ENCODE measurements around the gene GHDC.
"Not testable (repeated sequence)": the region's sequence is repeated elsewhere in the genome, so short reads cannot be mapped to it uniquely, and the experiment has no call there.

The GHDC gene

DNA sequence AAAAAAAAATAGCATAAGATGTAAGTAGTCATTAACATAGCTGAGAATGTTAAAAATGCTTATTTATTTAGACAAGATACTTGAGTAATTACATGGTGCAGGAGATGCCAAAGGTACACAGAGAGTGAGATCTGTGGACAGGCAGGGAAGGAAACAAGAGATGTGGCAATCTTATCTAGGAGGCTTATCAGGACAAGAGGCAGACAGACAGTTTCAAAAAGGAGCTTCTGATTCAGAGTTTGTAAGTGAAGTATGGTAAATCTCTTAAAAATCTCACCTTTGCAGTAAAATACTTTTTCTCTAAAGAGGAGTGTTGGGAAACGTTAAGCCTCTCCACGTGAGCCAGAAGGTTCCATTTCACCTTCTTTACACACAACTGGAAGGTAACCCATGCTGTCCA, 19.9 kb upstream of the GHDC start:
- TF ChIP-seq, protein P1, sequence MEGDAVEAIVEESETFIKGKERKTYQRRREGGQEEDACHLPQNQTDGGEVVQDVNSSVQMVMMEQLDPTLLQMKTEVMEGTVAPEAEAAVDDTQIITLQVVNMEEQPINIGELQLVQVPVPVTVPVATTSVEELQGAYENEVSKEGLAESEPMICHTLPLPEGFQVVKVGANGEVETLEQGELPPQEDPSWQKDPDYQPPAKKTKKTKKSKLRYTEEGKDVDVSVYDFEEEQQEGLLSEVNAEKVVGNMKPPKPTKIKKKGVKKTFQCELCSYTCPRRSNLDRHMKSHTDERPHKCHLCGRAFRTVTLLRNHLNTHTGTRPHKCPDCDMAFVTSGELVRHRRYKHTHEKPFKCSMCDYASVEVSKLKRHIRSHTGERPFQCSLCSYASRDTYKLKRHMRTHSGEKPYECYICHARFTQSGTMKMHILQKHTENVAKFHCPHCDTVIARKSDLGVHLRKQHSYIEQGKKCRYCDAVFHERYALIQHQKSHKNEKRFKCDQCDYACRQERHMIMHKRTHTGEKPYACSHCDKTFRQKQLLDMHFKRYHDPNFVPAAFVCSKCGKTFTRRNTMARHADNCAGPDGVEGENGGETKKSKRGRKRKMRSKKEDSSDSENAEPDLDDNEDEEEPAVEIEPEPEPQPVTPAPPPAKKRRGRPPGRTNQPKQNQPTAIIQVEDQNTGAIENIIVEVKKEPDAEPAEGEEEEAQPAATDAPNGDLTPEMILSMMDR (IDR thresholded peaks at IDR 0.05; ENCODE audit: borderline replicate concordance, insufficient read depth, low read depth, low read length): no peak
- H3K4me3 ChIP-seq (ENCODE audit: low read depth, low read length): no peak overlapping the region

- H3K4me3 ChIP-seq (ENCODE audit: low read depth, low read length): no peak overlapping the region
- TF ChIP-seq, protein P1 (IDR thresholded peaks at IDR 0.05; ENCODE audit: borderline replicate concordance, insufficient read depth, low read depth, low read length): no peak
Observed at GRCh38 chr17:42212382-42212781, 18.1 kb upstream of the GHDC start.

- not testable (repeated sequence) for H3K4me3 ChIP-seq (ENCODE audit: low read depth, low read length)
Observed at GRCh38 chr17:42211921-42212341, 17.6 kb upstream of the GHDC start.

- no peak overlapping the region for H3K4me3 ChIP-seq (ENCODE audit: low read depth, low read length)
- TF ChIP-seq, protein P1 (IDR thresholded peaks at IDR 0.05; ENCODE audit: borderline replicate concordance, insufficient read depth, low read depth, low read length): no peak
Observed at GRCh38 chr17:42210046-42210445, 15.8 kb upstream of the GHDC start.

- H3K4me3 ChIP-seq (ENCODE audit: low read depth, low read length): not testable (repeated sequence)
Observed at GRCh38 chr17:42206153-42206612, 11.9 kb upstream of the GHDC start.

- no peak overlapping the region for H3K4me3 ChIP-seq (ENCODE audit: low read depth, low read length)
- TF ChIP-seq, protein P1 (IDR thresholded peaks at IDR 0.05; ENCODE audit: borderline replicate concordance, insufficient read depth, low read depth, low read length): no peak
Observed at GRCh38 chr17:42203354-42203753, 9.1 kb upstream of the GHDC start.

DNA sequence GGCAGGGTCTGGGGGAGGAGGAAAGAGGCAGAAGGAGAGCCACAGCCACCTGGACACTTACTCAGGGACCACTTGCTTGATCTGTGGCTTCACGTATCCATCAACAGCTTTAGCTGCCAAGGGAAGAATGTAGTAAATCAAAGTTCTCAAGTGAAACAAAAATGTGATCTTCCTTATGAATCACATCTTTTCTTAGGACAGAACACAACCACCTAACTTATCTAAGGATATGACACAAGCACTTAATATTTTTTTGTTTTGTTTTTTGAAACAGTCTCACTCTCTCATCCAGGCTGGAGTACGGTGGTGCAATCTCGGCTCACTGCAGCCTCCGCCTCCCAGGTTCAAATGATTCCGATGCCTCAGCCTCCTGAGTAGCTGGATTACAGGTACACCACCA, 8.4 kb upstream of the GHDC start:
- TF ChIP-seq, protein P1 (IDR thresholded peaks at IDR 0.05; ENCODE audit: borderline replicate concordance, insufficient read depth, low read depth, low read length): no peak
- H3K4me3 ChIP-seq (ENCODE audit: low read depth, low read length): no peak overlapping the region

DNA sequence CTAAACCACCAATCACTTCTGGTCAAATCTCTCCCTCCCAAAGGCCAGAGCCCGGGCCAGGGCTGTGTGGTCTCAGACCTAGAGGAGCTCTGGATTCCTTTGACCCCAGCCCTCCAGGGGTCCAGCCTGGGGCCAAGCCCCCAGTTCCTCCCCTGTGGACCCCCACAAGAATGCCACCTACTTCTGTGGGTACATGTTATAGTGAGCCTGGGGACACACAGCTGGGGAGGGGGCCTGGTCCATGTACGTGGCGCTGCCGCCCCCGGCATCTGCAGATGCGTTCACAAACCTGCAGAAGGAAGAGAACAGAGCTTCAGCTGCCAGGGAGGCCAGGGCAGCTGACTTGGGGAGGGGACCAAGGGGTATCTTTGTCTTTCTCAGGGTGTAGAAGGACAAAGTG, 7.9 kb upstream of the GHDC start:
- TF ChIP-seq, protein P1 (IDR thresholded peaks at IDR 0.05; ENCODE audit: borderline replicate concordance, insufficient read depth, low read depth, low read length): no peak
- H3K4me3 ChIP-seq (ENCODE audit: low read depth, low read length): no peak overlapping the region

Data from GM12875 (cell line).